ENCODE data around the gene GH1.
"Not testable (repeated sequence)": the region's sequence is repeated elsewhere in the genome, so short reads cannot be mapped to it uniquely, and the experiment has no call there.

The GH1 gene

GRCh38 chr17:63925615-63926014, 7.0 kb upstream of the GH1 start:
- FAIRE-seq, result no peak

GRCh38 chr17:63922402-63922801, 3.8 kb upstream of the GH1 start:
- FAIRE-seq, result not testable (repeated sequence)

- FAIRE-seq, result not testable (repeated sequence)
These were observed 2.1 kb upstream of the GH1 start for GRCh38 chr17:63920779-63921178.

- not testable (repeated sequence) for FAIRE-seq
These were observed 1.4 kb upstream of the GH1 start for GRCh38 chr17:63920050-63920449.

GRCh38 chr17:63919311-63919723, 678 bp upstream of the GH1 start:
- FAIRE-seq, result no peak

GRCh38 chr17:63918305-63918704, 334 bp downstream of the GH1 start:
- FAIRE-seq, result no peak

GRCh38 chr17:63917646-63918045, 993 bp downstream of the GH1 start:
- FAIRE-seq, result no peak

- not testable (repeated sequence) for FAIRE-seq
These were observed 1.4 kb downstream of the GH1 start for GRCh38 chr17:63917206-63917605.

GRCh38 chr17:63916566-63917185, 2.0 kb downstream of the GH1 start:
- no peak for FAIRE-seq

GRCh38 chr17:63915753-63916152, 2.9 kb downstream of the GH1 start:
- FAIRE-seq, result not testable (repeated sequence)

GRCh38 chr17:63914471-63914870, 4.2 kb downstream of the GH1 start:
- FAIRE-seq, result no peak

- FAIRE-seq, result no peak
These were observed 7.0 kb downstream of the GH1 start for GRCh38 chr17:63911657-63912100.

- FAIRE-seq, result no peak
These were observed 7.5 kb downstream of the GH1 start, which contains the start of gene CSHL1 for GRCh38 chr17:63911041-63911635. CSHL1 (minus strand) TSS chr17:63911258; CDS start chr17:63911196, 62 bp downstream.

- no peak for FAIRE-seq
These were observed 8.5 kb downstream of the GH1 start for GRCh38 chr17:63910096-63910495.

GRCh38 chr17:63909586-63909985, 9.1 kb downstream of the GH1 start:
- FAIRE-seq, result not testable (repeated sequence)

- not testable (repeated sequence) for FAIRE-seq
These were observed 11.4 kb downstream of the GH1 start for GRCh38 chr17:63907161-63907778.

- not testable (repeated sequence) for FAIRE-seq
These were observed 13.8 kb downstream of the GH1 start for GRCh38 chr17:63904796-63905195.

GRCh38 chr17:63903787-63904201, 14.8 kb downstream of the GH1 start:
- peak; percentile 48 for FAIRE-seq

GRCh38 chr17:63901971-63902370, 16.7 kb downstream of the GH1 start:
- not testable (repeated sequence) for FAIRE-seq

GRCh38 chr17:63898899-63899798, 19.5 kb downstream of the GH1 start:
- not testable (repeated sequence) for FAIRE-seq

GRCh38 chr17:63896524-63897354, 21.9 kb downstream of the GH1 start, which contains the start of gene CSH1:
CSH1 (minus strand) TSS chr17:63896574; CDS start chr17:63896511, 63 bp downstream.
- not testable (repeated sequence) for FAIRE-seq

GRCh38 chr17:63894821-63895220, 23.8 kb downstream of the GH1 start:
- FAIRE-seq, result not testable (repeated sequence)

All from A204.1 (cell line).